ENCODE measurements around the gene PMM2.
A peak's percentile ranks its signal among the peaks of the same experiment; 100 is the strongest.
"Not testable (repeated sequence)": the region's sequence is repeated elsewhere in the genome, so short reads cannot be mapped to it uniquely, and the experiment has no call there.

Gene PMM2

DNA sequence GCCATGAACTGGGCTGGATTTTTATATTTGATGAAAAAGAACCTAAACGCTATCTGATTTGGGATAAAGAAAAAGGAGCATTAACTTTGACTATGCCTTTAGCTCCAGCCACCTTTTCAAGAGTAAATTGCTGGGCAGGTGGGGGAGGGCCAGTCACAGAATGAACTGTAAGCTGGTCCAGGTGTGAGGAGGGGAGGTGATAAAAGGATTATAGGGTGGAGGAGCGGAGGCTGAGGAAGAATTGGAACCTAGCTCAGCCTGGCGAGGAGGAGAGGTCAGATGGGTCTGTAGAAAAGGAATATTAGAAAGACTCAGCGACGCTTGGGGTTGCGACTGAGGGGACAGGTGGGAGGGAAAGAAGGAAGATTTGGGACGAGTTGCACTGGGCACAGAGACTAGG lies 39.2 kb downstream of the PMM2 start:
- POLR2A ChIA-PET; H3K9me3 ChIP-seq (ENCODE audit: control insufficient read depth, insufficient read depth, low read depth, low read length); H3K4me1 ChIP-seq (ENCODE audit: control insufficient read depth, insufficient read depth, low read length); H3K27ac ChIP-seq (ENCODE audit: extremely low read depth, low read depth, low read length); H3K4me3 ChIP-seq (ENCODE audit: low read depth, low read length): not testable (repeated sequence)
- H3K36me3 ChIP-seq (ENCODE audit: control insufficient read depth in 2 of 2, insufficient read depth in 1 of 2, low read length in 2 of 2), result peaks cover 0 to 10% of the 10 kb centered on the region in 2 experiments; a peak in 1 of 3 replicates
- CTCF ChIA-PET, result interaction anchor here (0.7 kb wide), 2 partner anchors 67 to 184 kb away, joined by 3 read pairs; no protein-coding TSS in a partner anchor

- H3K36me3 ChIP-seq (ENCODE audit: control insufficient read depth in 2 of 2, insufficient read depth in 1 of 2, low read length in 2 of 2); H3K4me3 ChIP-seq (ENCODE audit: low read depth, low read length); H3K4me1 ChIP-seq (ENCODE audit: control insufficient read depth, insufficient read depth, low read length); POLR2A ChIA-PET; H3K9me3 ChIP-seq (ENCODE audit: control insufficient read depth, insufficient read depth, low read depth, low read length); H3K27ac ChIP-seq (ENCODE audit: extremely low read depth, low read depth, low read length): not testable (repeated sequence)
- CTCF ChIA-PET, result interaction anchor here (0.7 kb wide), 3 partner anchors 49 to 185 kb away, joined by 3 read pairs; no protein-coding TSS in a partner anchor
Observed at GRCh38 chr16:8837594-8837993, 40.0 kb downstream of the PMM2 start.

GRCh38 chr16:8842016-8842415 lies 44.4 kb downstream of the PMM2 start:
- H3K9me3 ChIP-seq (ENCODE audit: control insufficient read depth, insufficient read depth, low read depth, low read length); H3K4me3 ChIP-seq (ENCODE audit: low read depth, low read length); H3K4me1 ChIP-seq (ENCODE audit: control insufficient read depth, insufficient read depth, low read length); H3K27ac ChIP-seq (ENCODE audit: extremely low read depth, low read depth, low read length); CTCF ChIA-PET; POLR2A ChIA-PET; H3K36me3 ChIP-seq (ENCODE audit: control insufficient read depth in 2 of 2, insufficient read depth in 1 of 2, low read length in 2 of 2): not testable (repeated sequence)
- TF ChIP-seq SCRT1 (tag by site-specific recombination; IDR thresholded peaks at IDR 0.05; ENCODE audit: borderline replicate concordance), result peak; percentile 59; the same call in 1 of the 2 replicates
- TF ChIP-seq SCRT2 (tag by site-specific recombination; IDR thresholded peaks at IDR 0.05), result 0 out of 2 replicates have a peak, but pooled peaks have one; percentile 55

- H3K36me3 ChIP-seq (ENCODE audit: control insufficient read depth in 2 of 2, insufficient read depth in 1 of 2, low read length in 2 of 2), result peaks cover 0 to 11% of the 10 kb centered on the region in 2 experiments; a peak in 2 of 3 replicates
- H3K4me3 ChIP-seq (ENCODE audit: low read depth, low read length); H3K4me1 ChIP-seq (ENCODE audit: control insufficient read depth, insufficient read depth, low read length); CTCF ChIA-PET; H3K27ac ChIP-seq (ENCODE audit: extremely low read depth, low read depth, low read length); POLR2A ChIA-PET; H3K9me3 ChIP-seq (ENCODE audit: control insufficient read depth, insufficient read depth, low read depth, low read length): not testable (repeated sequence)
Observed at GRCh38 chr16:8843296-8843695, 45.7 kb downstream of the PMM2 start.

DNA sequence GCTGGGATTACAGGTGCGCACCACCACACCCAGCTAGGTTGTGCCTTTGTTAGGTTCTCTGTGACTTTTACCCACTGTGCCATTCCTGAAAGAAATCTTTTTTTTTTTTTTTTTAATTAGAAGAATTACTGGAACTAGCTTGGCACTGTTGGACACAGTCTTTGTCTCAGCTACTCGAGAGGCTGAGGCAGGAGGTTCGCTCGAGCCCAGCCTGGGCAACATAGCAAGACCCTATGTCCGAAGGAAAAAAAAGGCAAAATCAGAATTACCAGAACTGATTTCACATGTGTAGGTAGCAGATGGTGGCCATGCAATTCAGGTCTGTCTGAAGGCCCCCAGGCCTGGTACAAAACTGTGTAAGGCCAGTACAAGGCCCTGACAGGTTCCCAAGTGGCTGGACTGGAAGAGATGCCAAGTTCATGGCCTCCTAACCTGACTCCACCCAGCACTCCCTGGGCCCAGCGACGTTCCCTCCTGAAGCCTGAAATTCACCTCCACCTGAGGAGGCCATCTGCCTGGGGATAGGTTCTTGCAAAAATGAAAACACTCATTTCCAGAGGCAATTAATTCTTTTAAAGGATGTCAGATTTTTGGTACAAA lies 48.2 kb downstream of the PMM2 start:
- TF ChIP-seq PBX3 (CRISPR knock-in tag; IDR thresholded peaks at IDR 0.05) (no peak), ZNF121 (tag by site-specific recombination; IDR thresholded peaks at IDR 0.05) (0 out of 2 replicates have a peak, but pooled peaks have one; percentile 25)
- CTCF ChIA-PET, result no interaction called here

DNA sequence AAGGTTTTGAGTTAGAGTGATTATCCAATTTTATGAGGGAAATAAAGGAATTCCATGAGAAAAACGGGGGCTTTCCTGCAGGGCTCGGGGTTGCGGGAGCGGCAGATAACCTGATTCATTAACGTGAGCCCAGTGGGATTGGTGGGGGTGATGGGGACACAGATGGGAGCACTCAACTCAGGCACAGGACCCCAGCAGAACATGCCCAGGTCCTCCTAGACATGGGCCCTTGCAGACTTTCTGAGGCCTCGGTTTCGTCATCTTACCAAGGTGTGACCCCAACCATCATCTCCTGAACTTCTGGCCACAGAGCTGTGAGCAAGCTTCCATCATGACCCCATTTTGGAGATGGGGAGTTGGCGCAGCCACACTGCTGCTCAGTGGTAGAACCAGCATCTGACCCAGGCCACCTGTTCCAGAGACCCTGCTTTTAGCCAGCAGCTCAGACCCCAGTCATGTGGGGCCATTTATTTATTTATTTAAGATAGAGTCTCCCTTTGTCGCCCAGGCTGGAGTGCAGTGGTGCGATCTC lies 48.8 kb downstream of the PMM2 start:
- POLR2A ChIA-PET, result interaction anchor here (0.7 kb wide), 1 partner anchor 22 kb away, joined by 4 read pairs; the partner anchor contains the start of gene CARHSP1
- Histone ChIP-seq H3K4me3 (ENCODE audit: low read depth, low read length) (no peak overlapping the region), H3K27ac (ENCODE audit: extremely low read depth, low read depth, low read length) (no peak overlapping the region), H3K36me3 (ENCODE audit: control insufficient read depth in 2 of 2, insufficient read depth in 1 of 2, low read length in 2 of 2) (peaks cover 0 to 40% of the 10 kb centered on the region in 2 experiments; a peak in 2 of 3 replicates), H3K4me1 (ENCODE audit: control insufficient read depth, insufficient read depth, low read length) (no peaks in the 10 kb centered on the region), H3K9me3 (ENCODE audit: control insufficient read depth, insufficient read depth, low read depth, low read length) (no peaks in the 10 kb centered on the region)
- CTCF ChIA-PET, result interaction anchor here (0.6 to 1.0 kb wide), 2 partner anchors 9 to 192 kb away, joined by 3 read pairs; no protein-coding TSS in a partner anchor
- TF ChIP-seq ZNF133 (tag by site-specific recombination; IDR thresholded peaks at IDR 0.05), result no peak
- no peak for TF ChIP-seq EGR2 (tag by site-specific recombination; IDR thresholded peaks at IDR 0.05; ENCODE audit: low read depth)
- TF ChIP-seq ZNF169 (tag by site-specific recombination; IDR thresholded peaks at IDR 0.05), result no peak
- TF ChIP-seq ZNF211 (tag by site-specific recombination; IDR thresholded peaks at IDR 0.05; ENCODE audit: low read depth), result no peak
- TF ChIP-seq ZNF214 (tag by site-specific recombination; IDR thresholded peaks at IDR 0.05; ENCODE audit: borderline replicate concordance), result no peak
- TF ChIP-seq KLF7 (tag by site-specific recombination; IDR thresholded peaks at IDR 0.05; ENCODE audit: borderline replicate concordance), result no peak
- no peak for TF ChIP-seq ZNF391 (tag by site-specific recombination; IDR thresholded peaks at IDR 0.05; ENCODE audit: borderline replicate concordance, low read depth)
- no peak for TF ChIP-seq ZBTB20 (tag by site-specific recombination; IDR thresholded peaks at IDR 0.05)
- no peak for TF ChIP-seq ZNF350 (tag by site-specific recombination; IDR thresholded peaks at IDR 0.05)
- TF ChIP-seq ZNF843 (tag by site-specific recombination; IDR thresholded peaks at IDR 0.05), result no peak
- TF ChIP-seq ZNF623 (tag by site-specific recombination; IDR thresholded peaks at IDR 0.05), result no peak
- TF ChIP-seq ZNF701 (tag by site-specific recombination; IDR thresholded peaks at IDR 0.05), result no peak
- TF ChIP-seq ZNF404 (tag by site-specific recombination; IDR thresholded peaks at IDR 0.05), result no peak
- TF ChIP-seq ZNF221 (tag by site-specific recombination; IDR thresholded peaks at IDR 0.05; ENCODE audit: borderline replicate concordance), result no peak
- no peak for TF ChIP-seq ZNF785 (tag by site-specific recombination; IDR thresholded peaks at IDR 0.05)
- no peak for TF ChIP-seq ZNF747 (tag by site-specific recombination; IDR thresholded peaks at IDR 0.05)
- no peak for TF ChIP-seq ZNF138 (tag by site-specific recombination; IDR thresholded peaks at IDR 0.05; ENCODE audit: borderline replicate concordance)

More for the DNA sequence above, 48.2 kb downstream of the PMM2 start:
- Histone ChIP-seq H3K4me1 (ENCODE audit: control insufficient read depth, insufficient read depth, low read length) (no peaks in the 10 kb centered on the region), H3K36me3 (ENCODE audit: control insufficient read depth in 2 of 2, insufficient read depth in 1 of 2, low read length in 2 of 2) (peaks cover 0 to 36% of the 10 kb centered on the region in 2 experiments; a peak in 2 of 3 replicates), H3K9me3 (ENCODE audit: control insufficient read depth, insufficient read depth, low read depth, low read length) (no peaks in the 10 kb centered on the region), H3K4me3 (ENCODE audit: low read depth, low read length) (no peak overlapping the region), H3K27ac (ENCODE audit: extremely low read depth, low read depth, low read length) (no peak overlapping the region)
- POLR2A ChIA-PET, result interaction anchor here (0.6 kb wide), 1 partner anchor 231 kb away, joined by 3 read pairs; no protein-coding TSS in a partner anchor
